HFFc6 (cell line): ENCODE results near the gene PDAP1. TPM values are rescaled to one million over a fixed set of nuclear protein-coding genes. Genes with fewer than 3 reads are reported as not detected.

Experiments used
- DNase-seq: peaks from one replicate; pipeline ENCODE4 v3.0.0-alpha.2; 2018
- H3K27ac Mint-ChIP-seq: 2 replicates; pipeline ENCODE4 v1.8.0; 2020; ENCODE audit warnings: mild to moderate bottlenecking, mixed read lengths
- H3K27me3 Mint-ChIP-seq: 2 replicates; pipeline ENCODE4 v1.8.0; 2021; ENCODE audit warnings: mild to moderate bottlenecking, moderate library complexity, mixed read lengths; ENCODE audit not compliant: insufficient read depth
- H3K36me3 Mint-ChIP-seq: 2 replicates; pipeline ENCODE4 v1.8.0; 2021; ENCODE audit warnings: low read depth, mixed read lengths
- H3K4me1 Mint-ChIP-seq: 2 replicates; pipeline ENCODE4 v1.8.0; 2020; ENCODE audit warnings: low read depth, mixed read lengths
- H3K4me3 Mint-ChIP-seq: 2 replicates; pipeline ENCODE4 v1.8.0; 2020; ENCODE audit warnings: mild to moderate bottlenecking, moderate library complexity, mixed read lengths
- H3K9me3 Mint-ChIP-seq: 2 replicates; pipeline ENCODE4 v1.8.0; 2020; ENCODE audit warnings: mild to moderate bottlenecking, mixed read lengths
- CTCF ChIP-seq: fragments of 200-600 bp; sonication (generic); IDR thresholded peaks from 2 replicates; pipeline ENCODE4 v1.5.0; 2021; ENCODE audit warnings: antibody characterized with exemption, mild to moderate bottlenecking
- total RNA-seq, 6 experiments: library from RNA; stranded (reverse); fragmentation: NEBNext Ultra II Directional; extraction: Animal tissue kit (Norgen Biotek cat#: 25700); gene quantifications; 2 replicates in 1 of 6; 3 replicates in 5 of 6; pipeline ENCODE4 v1.2.3, GENCODE V29; 2021

PDAP1 gene
- total RNA-seq, 6 experiments from 2014 or later, result 148 to 213 (median 180) TPM

- peak; percentile 94 for DNase-seq
- Mint-ChIP-seq H3K4me1 (peaks cover 32% of the 10 kb centered on the region), H3K27me3 (no peaks in the 10 kb centered on the region; the same call in 1 of the 2 replicates), H3K27ac (peak overlapping the region; percentile 95), H3K9me3 (no peaks in the 10 kb centered on the region), H3K4me3 (peak overlapping the region; percentile 54), H3K36me3 (peaks cover 13% of the 10 kb centered on the region; the same call in 1 of the 2 replicates)
- TF ChIP-seq CTCF, result peak; percentile 10; the same call in 1 of the 2 replicates
Measured at GRCh38 chr7:99379043-99379577, 29.3 kb downstream of the PDAP1 start.

- peak overlapping the region; percentile 81 for H3K4me3 Mint-ChIP-seq
Measured at GRCh38 chr7:99375070-99375807, 33.2 kb downstream of the PDAP1 start.

GRCh38 chr7:99374111-99375064 is 34.0 kb downstream of the PDAP1 start, which contains the start of gene ARPC1B:
TSS of gene ARPC1B (plus strand) at chr7:99374730. CDS start at chr7:99385715, 10,985 bp downstream.
- TF ChIP-seq CTCF, result no peak
- Mint-ChIP-seq H3K4me3 (peak within 1 kb of the TSS; percentile 81), H3K27me3 (peaks cover 3% of the 10 kb centered on the region; the same call in 1 of the 2 replicates), H3K9me3 (no peaks in the 10 kb centered on the region), H3K36me3 (peaks cover 5% of the 10 kb centered on the region; the same call in 1 of the 2 replicates), H3K27ac (peak within 1 kb of the TSS; percentile 56), H3K4me1 (peaks cover 25% of the 10 kb centered on the region)
- no peak for DNase-seq

More at GRCh38 chr7:99375070-99375807, 33.2 kb downstream of the PDAP1 start:
- TF ChIP-seq CTCF, result no peak
- DNase-seq, result peak; percentile 54
- Mint-ChIP-seq H3K36me3 (peaks cover 5% of the 10 kb centered on the region; the same call in 1 of the 2 replicates), H3K27me3 (peaks cover 3% of the 10 kb centered on the region), H3K4me1 (peaks cover 33% of the 10 kb centered on the region), H3K9me3 (no peaks in the 10 kb centered on the region), H3K27ac (peak overlapping the region; percentile 56)

GRCh38 chr7:99373091-99374066 is 35.0 kb downstream of the PDAP1 start:
- Mint-ChIP-seq H3K4me1 (peaks cover 17% of the 10 kb centered on the region), H3K4me3 (peak overlapping the region; percentile 67), H3K36me3 (no peaks in the 10 kb centered on the region), H3K27ac (0 out of 2 replicates have a peak overlapping the region, but pooled peaks have one; percentile 26), H3K9me3 (no peaks in the 10 kb centered on the region), H3K27me3 (peaks cover 3% of the 10 kb centered on the region; the same call in 1 of the 2 replicates)
- no peak for TF ChIP-seq CTCF
- no peak for DNase-seq
